ENCODE results near the gene LRRC27.

The LRRC27 gene

GRCh38 chr10:132422903-132423825 lies 91.2 kb downstream of the LRRC27 start:
- FAIRE-seq = no peak
- no peak for TF ChIP-seq POLR2A (IDR thresholded peaks at IDR 0.05; ENCODE audit: low read depth, low read length)
- DNase-seq (ENCODE audit: insufficient read length, low spot score) = no peak

DNA sequence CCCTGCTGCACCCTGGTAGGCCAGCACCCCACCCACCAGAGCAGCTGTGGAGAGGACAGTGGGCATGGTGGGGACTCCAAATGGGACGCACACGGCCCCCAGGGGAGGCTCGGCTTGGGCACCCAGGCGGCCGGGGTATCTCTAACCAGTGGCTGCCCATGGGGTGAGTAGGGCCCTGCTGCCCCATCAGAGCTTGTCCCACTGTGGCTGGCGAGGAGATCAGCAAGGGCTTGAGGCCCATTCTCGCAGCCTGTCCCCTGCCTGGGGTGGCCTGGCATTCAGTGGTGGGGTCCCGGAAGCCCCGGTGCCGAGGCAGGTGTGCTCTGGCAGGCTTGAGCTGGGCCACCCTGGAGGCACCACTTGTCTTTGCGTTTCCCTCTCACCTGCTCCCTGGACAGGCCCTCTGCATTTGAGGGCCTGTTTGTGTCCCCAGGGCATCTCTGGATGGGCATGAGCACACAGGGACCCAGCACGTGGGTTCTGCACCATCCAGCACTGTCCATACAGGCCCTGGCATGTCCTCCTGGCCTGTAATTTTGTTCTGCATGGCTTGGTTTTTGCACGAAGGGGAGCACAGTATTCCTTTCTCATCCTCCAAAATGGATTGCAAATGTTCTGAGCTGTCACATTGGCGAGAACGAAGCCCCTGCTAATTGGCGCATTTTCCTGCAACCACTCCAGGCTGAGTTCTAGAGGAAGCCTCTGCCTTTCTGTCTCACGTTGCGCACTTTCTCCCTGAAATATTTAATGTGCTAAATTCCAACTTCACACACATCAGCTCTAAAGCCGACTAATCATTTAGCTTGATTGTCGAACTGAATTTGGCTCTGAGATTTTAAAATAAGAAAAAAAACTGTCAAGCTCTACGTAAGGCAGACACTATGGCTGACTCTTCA lies 92.2 kb downstream of the LRRC27 start:
- FAIRE-seq (no peak), DNase-seq (ENCODE audit: insufficient read length, low spot score) (no peak)
- TF ChIP-seq POLR2A (IDR thresholded peaks at IDR 0.05; ENCODE audit: low read depth, low read length) = no peak

GRCh38 chr10:132425029-132425756 lies 93.2 kb downstream of the LRRC27 start:
- DNase-seq (ENCODE audit: insufficient read length, low spot score) (no peak), FAIRE-seq (no peak)
- TF ChIP-seq POLR2A (IDR thresholded peaks at IDR 0.05; ENCODE audit: low read depth, low read length) = no peak

- DNase-seq (ENCODE audit: insufficient read length, low spot score) = no peak
- no peak for TF ChIP-seq POLR2A (IDR thresholded peaks at IDR 0.05; ENCODE audit: low read depth, low read length)
- no peak for FAIRE-seq
Measured at GRCh38 chr10:132425757-132426155, 93.8 kb downstream of the LRRC27 start.

DNA sequence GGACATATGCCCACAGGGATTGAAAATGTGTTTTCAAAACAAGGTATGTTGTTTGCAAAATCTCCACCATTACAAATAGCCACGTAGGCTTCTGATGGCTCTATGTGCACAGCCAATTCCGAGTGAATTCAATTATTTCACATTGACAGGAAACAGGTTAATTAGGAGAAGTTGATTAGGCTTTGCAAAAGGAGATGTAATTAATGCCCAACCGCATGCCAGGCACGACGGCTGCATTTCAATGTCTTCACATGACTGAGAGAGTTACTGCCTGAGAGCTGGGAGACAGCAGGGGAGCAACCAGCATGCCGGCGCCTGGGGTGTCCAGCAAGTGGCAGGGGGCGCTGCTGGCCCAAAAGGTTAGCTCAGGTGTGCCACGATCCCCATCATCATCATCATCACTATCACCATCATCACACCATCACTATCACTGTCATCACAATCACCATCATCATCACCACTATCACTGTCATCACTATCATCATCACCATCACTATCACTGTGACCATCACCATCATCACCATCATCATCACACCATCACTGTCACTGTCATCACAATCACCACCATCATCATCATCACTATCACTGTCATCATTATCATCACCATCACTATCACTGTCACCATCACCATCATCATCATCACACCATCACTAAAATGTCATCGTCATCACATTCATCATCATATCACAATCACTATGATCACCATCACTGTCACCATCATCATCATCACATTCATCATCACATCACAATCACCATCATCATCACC lies 95.2 kb downstream of the LRRC27 start:
- TF ChIP-seq POLR2A (IDR thresholded peaks at IDR 0.05; ENCODE audit: low read depth, low read length) = no peak
- DNase-seq (ENCODE audit: insufficient read length, low spot score) = no peak
- no peak for FAIRE-seq

DNA sequence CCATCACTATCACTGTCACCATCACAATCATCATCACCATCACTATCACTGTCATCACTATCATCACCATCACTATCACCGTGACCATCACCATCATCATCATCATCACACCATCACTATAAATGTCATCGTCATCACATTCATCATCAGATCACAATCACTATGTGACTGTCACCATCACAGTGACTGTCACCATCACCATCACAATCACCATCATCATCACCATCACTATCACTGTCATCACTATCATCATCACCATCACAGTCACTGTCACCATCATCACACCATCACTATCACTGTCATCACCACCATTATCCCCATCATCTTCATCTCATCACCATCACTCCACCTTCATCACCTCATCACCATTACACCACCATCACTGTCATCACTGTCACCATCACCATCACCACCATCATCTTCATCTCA lies 96.0 kb downstream of the LRRC27 start:
- DNase-seq (ENCODE audit: insufficient read length, low spot score) (no peak), FAIRE-seq (no peak)
- no peak for TF ChIP-seq POLR2A (IDR thresholded peaks at IDR 0.05; ENCODE audit: low read depth, low read length)

DNA sequence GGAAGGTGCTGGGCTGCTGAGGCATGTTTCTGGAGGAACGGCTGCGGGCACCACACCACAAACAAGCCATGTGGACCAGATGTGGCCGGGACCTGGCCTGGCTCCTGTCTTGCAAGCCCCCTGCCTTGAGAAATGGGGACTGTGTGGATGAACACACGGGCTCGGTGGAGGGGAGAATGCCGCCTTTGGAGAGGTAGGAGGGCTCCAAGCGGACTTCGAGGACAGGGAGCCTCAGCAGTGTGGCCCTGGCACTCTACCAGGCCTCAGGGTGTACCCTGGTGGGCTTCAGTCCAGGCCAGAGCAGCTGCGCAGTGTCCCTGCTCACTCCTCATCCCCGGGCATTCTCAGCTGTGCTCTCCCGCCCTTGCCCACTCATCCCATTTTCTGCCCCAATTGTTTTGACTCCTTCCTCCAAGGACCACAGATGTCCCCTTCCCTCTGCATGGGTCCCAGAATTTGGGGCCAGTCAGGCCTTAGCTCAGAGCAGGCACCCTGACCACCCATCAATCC lies 96.5 kb downstream of the LRRC27 start:
- TF ChIP-seq POLR2A (IDR thresholded peaks at IDR 0.05; ENCODE audit: low read depth, low read length) = no peak
- FAIRE-seq (no peak), DNase-seq (ENCODE audit: insufficient read length, low spot score) (no peak)
